Measurements from ENCODE around the gene GP5. TPM values are rescaled to one million over a fixed set of nuclear protein-coding genes. Genes with fewer than 3 reads are reported as not detected.

The GP5 gene
- total and polyA plus RNA-seq, 2 donors (not counting 1 experiment from before 2014, with no cell fraction given) = 0.01 to 0.15 TPM

GRCh38 chr3:194368918-194369317, 30.1 kb downstream of the GP5 start:
- H3K4me1 ChIP-seq (ENCODE audit: control insufficient read depth in 2 of 2, insufficient read depth in 2 of 2, low read length in 2 of 2) = no peaks in the 10 kb centered on the region
- peaks cover 0 to 3% (median 0%) of the 10 kb centered on the region in 3 donors for H3K9me3 ChIP-seq (ENCODE audit: control extremely low read depth in 1 of 3, control insufficient read depth in 2 of 3, insufficient read depth in 1 of 3, low read length in 2 of 3)
- no peaks in the 10 kb centered on the region for H3K4me1 Mint-ChIP-seq
- H3K4me2 ChIP-seq (replicated peaks; ENCODE audit: low read depth, low read length, poor library complexity, severe bottlenecking) = no peak overlapping the region
- no peak overlapping the region for H3K27ac ChIP-seq (ENCODE audit: low read length in 2 of 2)
- no peaks in the 10 kb centered on the region for H4K20me1 ChIP-seq (ENCODE audit: control insufficient read depth, insufficient read depth, low read length, poor library complexity, severe bottlenecking)
- DNase-seq = no peak
- peaks cover 36% of the 10 kb centered on the region for H3K27me3 Mint-ChIP-seq
- ChIA-PET POLR2A (no interaction called here), CTCF (no interaction called here)
- H3K27me3 ChIP-seq (replicated peaks in 1 of 4; ENCODE audit: control extremely low read depth in 1 of 4, control insufficient read depth in 3 of 4, insufficient read depth in 4 of 4, low read length in 3 of 4) = peaks cover 0 to 25% (median 5%) of the 10 kb centered on the region in 4 experiments
- H3K36me3 ChIP-seq (replicated peaks in 1 of 2; ENCODE audit: control extremely low read depth in 1 of 2, control insufficient read depth in 1 of 2, extremely low read depth in 1 of 2, insufficient read depth in 2 of 2, low read length in 1 of 2) = no peaks in the 10 kb centered on the region
- no peaks in the 10 kb centered on the region for H3K9me3 Mint-ChIP-seq (ENCODE audit: insufficient read depth)
- no peak overlapping the region for H2AFZ ChIP-seq (ENCODE audit: insufficient read depth, low read depth, low read length, poor library complexity, severe bottlenecking)
- H3K4me3 ChIP-seq (ENCODE audit: control extremely low read depth in 1 of 5, extremely low read depth in 1 of 5, insufficient read depth in 1 of 5, low read depth in 2 of 5, low read length in 4 of 5) = no peak overlapping the region
- no peak overlapping the region for H3K27ac Mint-ChIP-seq
- intact Hi-C loops (cut with micrococcal nuclease) = no loop called here
- H3K4me3 Mint-ChIP-seq = no peak overlapping the region
- no peak for ATAC-seq (ENCODE audit: low read depth)
- no peak overlapping the region for H3K9ac ChIP-seq (ENCODE audit: low read length)
- 88% methylated on average over 6 of the region's 6 CpGs for WGBS (ENCODE audit: insufficient coverage)
- H3K79me2 ChIP-seq (ENCODE audit: control insufficient read depth, insufficient read depth, low read length) = no peaks in the 10 kb centered on the region
- no peak for TF ChIP-seq EZH2 (IDR thresholded peaks at IDR 0.05; ENCODE audit: borderline replicate concordance, insufficient read depth, low read depth, low read length, poor library complexity, severe bottlenecking)
- TF ChIP-seq CTCF (IDR thresholded peaks at IDR 0.05) = no peak

- WGBS (ENCODE audit: insufficient coverage) = 38% methylated on average over 18 of the region's 18 CpGs
- TF ChIP-seq EZH2 (IDR thresholded peaks at IDR 0.05; ENCODE audit: borderline replicate concordance, insufficient read depth, low read depth, low read length, poor library complexity, severe bottlenecking) (no peak), CTCF (IDR thresholded peaks at IDR 0.05) (no peak)
- Histone ChIP-seq H3K4me3 (ENCODE audit: control extremely low read depth in 1 of 5, extremely low read depth in 1 of 5, insufficient read depth in 1 of 5, low read depth in 2 of 5, low read length in 4 of 5) (no peak overlapping the region), H2AFZ (ENCODE audit: insufficient read depth, low read depth, low read length, poor library complexity, severe bottlenecking) (no peak overlapping the region), H3K4me2 (replicated peaks; ENCODE audit: low read depth, low read length, poor library complexity, severe bottlenecking) (no peak overlapping the region), H3K9me3 (ENCODE audit: control extremely low read depth in 1 of 3, control insufficient read depth in 2 of 3, insufficient read depth in 1 of 3, low read length in 2 of 3) (peaks cover 0 to 3% (median 0%) of the 10 kb centered on the region in 3 donors), H3K79me2 (ENCODE audit: control insufficient read depth, insufficient read depth, low read length) (no peaks in the 10 kb centered on the region), H3K27ac (ENCODE audit: low read length in 2 of 2) (no peak overlapping the region), H3K4me1 (ENCODE audit: control insufficient read depth in 2 of 2, insufficient read depth in 2 of 2, low read length in 2 of 2) (no peaks in the 10 kb centered on the region), H4K20me1 (ENCODE audit: control insufficient read depth, insufficient read depth, low read length, poor library complexity, severe bottlenecking) (no peaks in the 10 kb centered on the region), H3K36me3 (replicated peaks in 1 of 2; ENCODE audit: control extremely low read depth in 1 of 2, control insufficient read depth in 1 of 2, extremely low read depth in 1 of 2, insufficient read depth in 2 of 2, low read length in 1 of 2) (no peaks in the 10 kb centered on the region), H3K9ac (ENCODE audit: low read length) (no peak overlapping the region), H3K27me3 (replicated peaks in 1 of 4; ENCODE audit: control extremely low read depth in 1 of 4, control insufficient read depth in 3 of 4, insufficient read depth in 4 of 4, low read length in 3 of 4) (peaks cover 0 to 25% (median 5%) of the 10 kb centered on the region in 4 experiments)
- H3K27ac Mint-ChIP-seq = no peak overlapping the region
- H3K9me3 Mint-ChIP-seq (ENCODE audit: insufficient read depth) = no peaks in the 10 kb centered on the region
- H3K4me1 Mint-ChIP-seq = no peaks in the 10 kb centered on the region
- ChIA-PET CTCF (no interaction called here), POLR2A (no interaction called here)
- H3K4me3 Mint-ChIP-seq = no peak overlapping the region
- intact Hi-C loops (cut with micrococcal nuclease) = no loop called here
- peaks cover 37% of the 10 kb centered on the region for H3K27me3 Mint-ChIP-seq
- DNase-seq = no peak
- no peak for ATAC-seq (ENCODE audit: low read depth)
Observed at GRCh38 chr3:194367992-194368841, 30.8 kb downstream of the GP5 start.
